Hepatocyte (in vitro differentiated cells): ENCODE results near the gene LRRC4C.

Experiments
- EZH2 ChIP-seq: fragments of 200-600 bp; sonication (generic); IDR thresholded peaks from 2 replicates; pipeline ENCODE4 v1.6.1; 2016; ENCODE audit warnings: antibody characterized with exemption, mild to moderate bottlenecking, borderline replicate concordance
- EZH2phosphoT487 ChIP-seq: fragments of 200-600 bp; sonication (generic); IDR thresholded peaks from one replicate; pipeline ENCODE4 v1.6.1; 2018; ENCODE audit warnings: antibody characterized with exemption, mild to moderate bottlenecking, low read depth, moderate library complexity; ENCODE audit not compliant: unreplicated experiment, severe bottlenecking
- TF ChIP-seq, protein P1 (sequence below): fragments of 200-600 bp; sonication (generic); IDR thresholded peaks from 2 replicates; pipeline ENCODE4 v1.5.1; 2016; ENCODE audit warnings: antibody characterized with exemption, mild to moderate bottlenecking; ENCODE audit not compliant: poor library complexity

DNA sequence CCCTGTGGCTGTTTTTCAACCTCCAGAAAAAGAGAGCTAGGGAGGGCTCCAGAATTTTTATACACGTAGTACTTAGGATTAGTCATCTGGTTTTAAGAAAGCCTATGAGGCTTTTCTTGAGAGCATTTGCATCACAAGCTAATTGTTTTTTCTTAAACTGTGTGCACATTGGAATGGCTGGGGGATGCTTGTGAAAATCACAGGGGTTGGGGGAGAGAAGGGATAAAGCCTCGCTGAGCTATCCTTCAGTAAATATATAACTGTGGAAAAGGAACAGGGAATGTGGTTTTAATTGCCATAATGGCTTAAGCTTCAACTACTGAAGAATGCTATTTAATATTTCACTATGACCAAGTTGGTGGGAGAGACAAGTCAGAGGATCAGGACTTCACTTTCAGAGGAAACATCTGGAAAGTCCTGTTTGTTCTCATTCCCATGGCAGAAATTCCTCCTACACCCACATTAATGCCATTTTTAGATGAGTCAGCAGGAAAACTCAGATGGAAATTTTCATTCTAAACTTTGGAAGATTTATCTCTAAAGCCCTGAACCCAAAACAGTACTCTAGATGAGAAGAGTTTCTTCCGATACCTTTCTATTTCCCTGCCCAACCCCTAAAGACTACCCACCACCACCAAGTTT, 591.3 kb downstream of the LRRC4C start:
- TF ChIP-seq, protein P1, sequence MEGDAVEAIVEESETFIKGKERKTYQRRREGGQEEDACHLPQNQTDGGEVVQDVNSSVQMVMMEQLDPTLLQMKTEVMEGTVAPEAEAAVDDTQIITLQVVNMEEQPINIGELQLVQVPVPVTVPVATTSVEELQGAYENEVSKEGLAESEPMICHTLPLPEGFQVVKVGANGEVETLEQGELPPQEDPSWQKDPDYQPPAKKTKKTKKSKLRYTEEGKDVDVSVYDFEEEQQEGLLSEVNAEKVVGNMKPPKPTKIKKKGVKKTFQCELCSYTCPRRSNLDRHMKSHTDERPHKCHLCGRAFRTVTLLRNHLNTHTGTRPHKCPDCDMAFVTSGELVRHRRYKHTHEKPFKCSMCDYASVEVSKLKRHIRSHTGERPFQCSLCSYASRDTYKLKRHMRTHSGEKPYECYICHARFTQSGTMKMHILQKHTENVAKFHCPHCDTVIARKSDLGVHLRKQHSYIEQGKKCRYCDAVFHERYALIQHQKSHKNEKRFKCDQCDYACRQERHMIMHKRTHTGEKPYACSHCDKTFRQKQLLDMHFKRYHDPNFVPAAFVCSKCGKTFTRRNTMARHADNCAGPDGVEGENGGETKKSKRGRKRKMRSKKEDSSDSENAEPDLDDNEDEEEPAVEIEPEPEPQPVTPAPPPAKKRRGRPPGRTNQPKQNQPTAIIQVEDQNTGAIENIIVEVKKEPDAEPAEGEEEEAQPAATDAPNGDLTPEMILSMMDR = no peak
- TF ChIP-seq EZH2 (no peak), EZH2phosphoT487 (no peak)
